HG03558 (cell line): ENCODE results near the gene CLRN1.

Experiments
- ATAC-seq: cut with Tn5 transposase; IDR thresholded peaks from one replicate; pipeline ENCODE4 v1.9.1; 2021; ENCODE audit warnings: moderate number of reproducible peaks; ENCODE audit not compliant: unreplicated experiment; ENCODE audit errors: extremely low read depth

The CLRN1 gene

DNA sequence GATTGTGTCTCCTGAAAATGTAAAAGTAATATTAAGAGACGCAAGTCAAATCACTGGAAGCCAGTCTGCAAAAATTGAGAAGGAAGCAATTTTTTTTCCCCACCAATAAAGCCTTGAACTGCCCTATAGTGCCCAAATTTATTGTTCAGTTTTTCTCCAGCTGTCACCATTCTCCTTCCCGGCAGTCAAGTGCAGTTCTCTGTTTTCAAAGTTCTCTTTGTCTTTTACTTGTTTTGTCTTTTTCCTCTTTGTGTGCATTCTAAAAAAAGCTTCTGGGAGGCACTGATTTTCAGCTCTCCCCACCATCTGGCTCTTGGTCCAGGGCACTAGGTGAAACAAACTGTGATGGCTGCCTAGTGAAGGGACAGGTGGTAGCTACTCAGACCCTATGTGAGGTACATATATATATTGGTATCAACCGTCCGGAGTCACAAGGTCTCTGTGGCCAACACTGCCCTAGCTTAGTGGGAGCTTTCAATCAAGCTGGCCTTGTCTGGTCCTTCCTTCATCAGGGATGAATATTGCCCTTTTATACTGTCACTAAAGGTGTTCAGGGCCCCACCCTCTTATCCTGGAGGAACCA lies 6.1 kb upstream of the CLRN1 start:
- ATAC-seq, result no peak

GRCh38 chr3:150975992-150976368 lies 3.5 kb upstream of the CLRN1 start:
- ATAC-seq, result no peak

DNA sequence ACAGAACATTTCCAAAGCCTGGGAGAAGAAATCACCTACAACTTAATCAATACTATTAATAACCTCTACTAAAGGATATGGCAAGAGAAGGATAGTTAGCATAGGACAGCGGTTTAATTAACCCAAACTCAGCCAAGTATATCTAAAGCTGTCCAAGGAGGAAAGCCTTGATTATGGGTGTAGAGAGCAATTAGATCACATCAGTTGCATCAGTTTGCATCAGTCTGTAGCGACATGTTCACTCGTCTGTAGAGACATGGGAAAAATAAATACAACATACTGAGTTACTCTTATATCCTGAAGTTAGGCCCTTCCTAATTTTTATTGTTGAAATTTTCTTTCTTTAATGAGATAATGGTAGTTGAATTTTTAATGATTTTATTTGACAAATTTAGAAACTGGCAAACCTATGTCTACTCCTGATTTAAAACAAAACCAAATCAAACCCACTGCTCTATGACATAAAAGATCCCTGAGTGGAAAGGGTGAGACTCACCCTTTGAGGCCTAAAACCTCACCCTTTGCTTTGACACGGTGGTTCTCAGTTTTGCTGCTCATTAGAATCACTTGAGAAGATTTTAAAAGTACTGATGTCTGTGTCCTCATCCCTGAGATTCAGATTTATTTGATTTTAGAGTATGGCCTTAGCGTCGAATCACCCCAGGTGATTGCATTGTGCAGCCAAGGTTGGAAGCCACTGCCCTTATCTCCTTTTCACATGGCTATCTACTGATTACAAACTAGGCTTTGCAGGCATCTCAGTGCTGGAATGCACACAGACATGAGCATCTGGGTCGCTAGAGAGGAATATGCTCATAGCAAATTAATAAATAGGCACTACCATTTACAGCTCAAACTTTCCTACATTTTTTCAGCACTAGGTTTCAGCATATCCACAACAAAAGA lies 2.8 kb upstream of the CLRN1 start:
- ATAC-seq, result no peak

- no peak for ATAC-seq
Observed at GRCh38 chr3:150970665-150971324, 1.7 kb downstream of the CLRN1 start.

- no peak for ATAC-seq
Observed at GRCh38 chr3:150968341-150969035, 4.0 kb downstream of the CLRN1 start.

DNA sequence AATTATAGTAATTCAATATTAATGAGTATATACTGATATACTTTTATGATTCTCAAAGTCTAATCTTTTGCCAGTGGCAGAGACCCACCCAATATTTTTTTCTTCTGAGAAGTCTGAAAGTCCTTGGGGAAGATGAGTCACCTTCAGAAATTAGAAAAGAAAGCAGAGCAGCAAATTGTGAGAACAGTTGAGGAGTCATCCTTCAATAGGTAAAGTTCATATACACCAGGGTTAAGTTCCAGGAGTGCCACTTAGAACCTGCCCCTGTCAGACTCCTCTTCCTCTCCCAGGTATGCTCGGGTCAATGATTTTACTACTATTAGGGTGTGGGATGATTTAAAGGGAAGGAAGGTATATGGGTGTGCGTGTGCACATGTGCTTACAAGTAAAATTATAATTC lies 7.1 kb downstream of the CLRN1 start:
- ATAC-seq, result no peak

- ATAC-seq, result no peak
Observed at GRCh38 chr3:150961949-150962348, 10.6 kb downstream of the CLRN1 start.

DNA sequence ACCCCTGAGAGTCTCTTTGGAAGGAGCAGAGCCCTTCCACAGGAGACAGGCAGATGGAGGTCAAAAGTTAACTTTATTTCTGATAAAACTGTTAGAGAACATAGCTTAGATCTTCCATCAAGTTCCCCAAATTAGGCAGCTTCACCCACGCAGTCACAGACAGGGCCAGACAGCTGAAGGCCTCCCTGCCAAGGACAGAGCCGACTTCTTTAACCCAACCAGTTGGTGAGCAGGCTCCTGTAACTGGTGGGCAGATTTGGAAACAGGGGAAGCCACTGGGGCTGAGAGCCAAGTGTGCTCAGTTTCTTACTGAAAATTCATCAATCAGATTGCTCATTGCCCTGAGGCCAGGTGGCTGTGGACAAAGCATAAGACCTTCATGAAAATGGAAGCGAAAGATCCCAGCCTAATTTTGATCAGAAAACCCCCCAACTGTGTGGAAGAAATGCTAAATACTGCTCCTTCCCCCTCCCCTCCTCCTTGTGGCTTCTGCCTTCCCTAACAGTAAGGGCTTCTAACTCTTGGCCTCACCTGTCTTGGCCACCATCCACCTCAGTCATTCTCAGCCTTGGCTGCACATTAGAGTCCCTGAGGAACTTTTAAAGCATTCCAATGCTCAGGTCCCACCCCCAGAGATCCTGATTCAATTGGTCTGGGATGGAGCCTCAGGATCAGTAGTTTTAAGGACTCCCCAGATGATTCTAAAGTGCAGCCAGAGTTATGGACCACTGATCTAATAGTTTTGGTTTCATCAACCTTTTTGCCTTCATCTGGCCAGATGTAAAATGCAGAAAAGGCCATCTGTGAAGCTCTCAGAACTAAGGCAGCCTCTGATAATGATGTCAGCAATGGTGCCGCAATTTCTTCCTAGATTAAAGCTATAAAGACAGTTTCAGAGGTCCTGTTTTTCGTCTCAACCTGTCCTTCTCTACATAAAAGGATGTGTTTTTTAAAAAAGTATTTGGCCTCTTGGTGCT lies 11.5 kb downstream of the CLRN1 start:
- no peak for ATAC-seq

DNA sequence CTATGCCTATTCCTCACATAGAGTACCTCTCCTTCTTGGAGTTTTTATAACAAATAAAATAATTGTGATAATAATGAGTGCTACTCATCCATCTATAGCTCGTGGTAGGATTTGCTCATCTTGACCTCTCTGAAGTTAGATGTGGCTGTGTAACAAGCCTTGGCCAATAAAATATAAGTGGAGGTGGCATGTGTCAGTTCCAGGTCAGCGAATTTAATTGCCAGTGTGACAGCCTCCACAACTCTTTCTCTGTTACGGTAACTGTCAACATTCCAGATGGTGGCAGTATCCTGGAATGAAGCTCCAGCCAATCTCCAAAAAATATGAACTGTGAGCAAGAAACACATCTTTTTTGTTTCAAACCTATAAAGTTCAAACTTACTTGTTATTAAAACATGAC lies 13.8 kb downstream of the CLRN1 start:
- no peak for ATAC-seq

GRCh38 chr3:150956376-150956775 lies 16.2 kb downstream of the CLRN1 start:
- no peak for ATAC-seq

- ATAC-seq, result no peak
Observed at GRCh38 chr3:150951923-150952322, 20.6 kb downstream of the CLRN1 start.

GRCh38 chr3:150945226-150946032 lies 27.1 kb downstream of the CLRN1 start:
- no peak for ATAC-seq

- no peak for ATAC-seq
Observed at GRCh38 chr3:150942221-150942620, 30.3 kb downstream of the CLRN1 start.

- ATAC-seq, result peak; percentile 78
Observed at GRCh38 chr3:150936693-150937092, 35.8 kb downstream of the CLRN1 start.

DNA sequence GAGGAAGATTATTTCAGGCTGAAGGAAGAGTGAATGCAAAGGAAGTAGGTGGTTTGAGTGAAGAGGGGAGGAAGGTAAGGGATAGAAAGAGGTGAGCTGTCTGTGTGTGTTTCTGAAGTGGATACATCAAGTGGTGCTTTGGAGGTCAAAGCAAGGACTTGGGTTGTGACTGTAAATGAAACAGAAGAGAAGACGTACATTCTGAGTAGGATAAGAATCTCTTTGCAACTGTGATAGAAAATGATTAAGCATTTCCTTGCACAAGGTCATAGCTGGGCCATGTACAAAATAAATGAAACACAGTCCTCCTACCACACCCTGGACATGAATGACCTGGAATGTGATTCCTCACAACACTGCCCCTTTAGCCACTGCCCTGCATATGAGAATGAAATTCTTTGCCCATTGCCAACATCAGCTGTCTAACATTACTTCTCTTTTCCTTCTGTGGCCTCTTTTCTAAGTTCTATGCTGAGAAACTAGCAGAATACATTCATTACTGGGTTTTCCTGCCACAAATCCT lies 39.0 kb downstream of the CLRN1 start:
- no peak for ATAC-seq

- ATAC-seq, result no peak
Observed at GRCh38 chr3:150931745-150932144, 40.8 kb downstream of the CLRN1 start.

- no peak for ATAC-seq
Observed at GRCh38 chr3:150930839-150931238, 41.7 kb downstream of the CLRN1 start.

- no peak for ATAC-seq
Observed at GRCh38 chr3:150928234-150928633, 44.3 kb downstream of the CLRN1 start.

- ATAC-seq, result no peak
Observed at GRCh38 chr3:150926328-150926727, 46.2 kb downstream of the CLRN1 start.
